ENCODE results near the gene NOP14. TPM values are rescaled to one million over a fixed set of nuclear protein-coding genes. Genes with fewer than 3 reads are reported as not detected.
"Not testable (repeated sequence)": the region's sequence is repeated elsewhere in the genome, so short reads cannot be mapped to it uniquely, and the experiment has no call there.

Gene NOP14
- total and polyA plus RNA-seq, 2 experiments from 2014 or later: 15.9 to 20.5 TPM

DNA sequence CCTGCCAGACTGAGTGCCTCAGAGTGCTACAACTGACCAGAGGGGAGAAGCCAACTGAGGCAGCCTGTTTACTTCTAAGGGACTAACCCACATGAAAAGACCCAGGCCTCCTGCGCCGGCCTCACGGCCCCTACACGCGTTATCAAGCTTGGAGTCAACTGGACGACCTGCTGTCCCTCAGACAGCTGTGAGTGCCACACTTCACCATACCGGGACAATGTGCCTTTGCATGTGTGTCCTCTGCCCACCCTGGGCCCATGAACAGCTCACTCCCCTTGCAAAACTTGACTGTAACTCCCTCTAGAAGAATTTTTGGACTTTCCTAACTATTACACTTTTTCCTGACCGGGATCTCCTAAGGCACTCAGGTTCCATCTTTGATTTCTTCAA, 1.8 kb downstream of the NOP14 start:
- H3K4me2 ChIP-seq (ENCODE audit: unreplicated experiment): peak overlapping the region; percentile 96
- TF ChIP-seq EZH2phosphoT487 (IDR thresholded peaks at IDR 0.05; ENCODE audit: insufficient read depth, low read depth): no peak
- H3F3A ChIP-seq (ENCODE audit: insufficient read depth): peaks cover 27% of the 10 kb centered on the region; the same call in 1 of the 2 replicates
- in situ Hi-C loops (cut with MboI): no loop called here
- H4K20me1 ChIP-seq (ENCODE audit: insufficient read depth): peaks cover 4% of the 10 kb centered on the region; the same call in 1 of the 2 replicates
- no peak overlapping the region for H3K27ac ChIP-seq
- H3K4me3 ChIP-seq: peak overlapping the region; percentile 99
- no peak overlapping the region for H2AFZ ChIP-seq
- H3K4me1 ChIP-seq (ENCODE audit: insufficient read depth): peaks cover 27% of the 10 kb centered on the region
- no peaks in the 10 kb centered on the region for H3K9me2 ChIP-seq (ENCODE audit: insufficient read depth)
- H3K36me3 ChIP-seq (ENCODE audit: low read depth): peaks cover 12% of the 10 kb centered on the region
- H3K79me2 ChIP-seq (ENCODE audit: insufficient read depth): peaks cover 80% of the 10 kb centered on the region
- 69 to 79% methylated on average over 7 to 8 of the region's 8 CpGs for WGBS, 2 experiments (ENCODE audit: low coverage in 1 of 2, low lambda C conversion rate in 2 of 2, missing lambda C conversion rate in 2 of 2)
- H3K9ac ChIP-seq: peak overlapping the region; percentile 95
- no peaks in the 10 kb centered on the region for H3K9me3 ChIP-seq (ENCODE audit: low read depth)
- DNase-seq: peak; percentile 27
- H3K27me3 ChIP-seq (replicated peaks; ENCODE audit: insufficient read depth): no peaks in the 10 kb centered on the region

GRCh38 chr4:2960450-2960849, 2.8 kb downstream of the NOP14 start:
- in situ Hi-C loops (cut with MboI); H3K9me2 ChIP-seq (ENCODE audit: insufficient read depth): not testable (repeated sequence)
- peaks cover 88% of the 10 kb centered on the region for H3K79me2 ChIP-seq (ENCODE audit: insufficient read depth)

DNA sequence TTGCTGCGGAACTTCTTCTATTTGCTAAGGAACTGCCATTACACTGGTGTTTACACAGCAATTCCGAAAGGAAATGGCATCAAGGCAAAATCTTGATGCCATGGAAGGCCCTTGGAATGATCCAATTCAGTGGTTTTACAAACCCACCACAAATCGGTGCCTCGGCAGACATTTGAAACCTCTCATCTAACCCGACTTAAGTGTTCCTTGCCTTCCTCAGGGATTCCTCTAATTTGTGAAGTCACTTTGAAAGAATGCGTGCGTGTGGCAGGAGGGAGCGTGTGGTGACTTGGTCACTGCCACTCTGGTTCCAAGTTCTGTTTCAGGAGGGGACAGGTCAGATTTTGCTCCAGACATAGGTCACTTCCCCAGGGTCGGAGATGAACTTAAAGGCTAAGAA, 4.8 kb downstream of the NOP14 start:
- peaks cover 22% of the 10 kb centered on the region for H3K4me1 ChIP-seq (ENCODE audit: insufficient read depth)
- peak; percentile 53 for DNase-seq
- H3K79me2 ChIP-seq (ENCODE audit: insufficient read depth): peaks cover 81% of the 10 kb centered on the region
- H3K27ac ChIP-seq: peak overlapping the region; percentile 56
- no peaks in the 10 kb centered on the region for H3K27me3 ChIP-seq (replicated peaks; ENCODE audit: insufficient read depth)
- H3K9ac ChIP-seq: 0 out of 2 replicates have a peak overlapping the region, but pooled peaks have one; percentile 15
- no peaks in the 10 kb centered on the region for H3K9me2 ChIP-seq (ENCODE audit: insufficient read depth)
- 54 to 56% methylated on average over 9 of the region's 9 CpGs for WGBS, 2 experiments (ENCODE audit: low coverage in 1 of 2, low lambda C conversion rate in 2 of 2, missing lambda C conversion rate in 2 of 2)
- no peak overlapping the region for H2AFZ ChIP-seq
- in situ Hi-C loops (cut with MboI): no loop called here
- H3F3A ChIP-seq (ENCODE audit: insufficient read depth): peaks cover 37% of the 10 kb centered on the region
- H4K20me1 ChIP-seq (ENCODE audit: insufficient read depth): peaks cover 4% of the 10 kb centered on the region; the same call in 1 of the 2 replicates
- H3K9me3 ChIP-seq (ENCODE audit: low read depth): no peaks in the 10 kb centered on the region
- peak overlapping the region; percentile 19 for H3K4me2 ChIP-seq (ENCODE audit: unreplicated experiment)
- TF ChIP-seq EZH2phosphoT487 (IDR thresholded peaks at IDR 0.05; ENCODE audit: insufficient read depth, low read depth) (no peak), EZH2 (IDR thresholded peaks at IDR 0.05; ENCODE audit: insufficient read depth, poor library complexity, severe bottlenecking) (no peak)
- H3K36me3 ChIP-seq (ENCODE audit: low read depth): peaks cover 32% of the 10 kb centered on the region
- no peak overlapping the region; the same call in 1 of the 2 replicates for H3K4me3 ChIP-seq

More at GRCh38 chr4:2960450-2960849, 2.8 kb downstream of the NOP14 start:
- H2AFZ ChIP-seq; H3K9me3 ChIP-seq (ENCODE audit: low read depth); H3K9ac ChIP-seq; DNase-seq; H3K4me2 ChIP-seq (ENCODE audit: unreplicated experiment); H4K20me1 ChIP-seq (ENCODE audit: insufficient read depth); H3K27me3 ChIP-seq (replicated peaks; ENCODE audit: insufficient read depth); H3K27ac ChIP-seq; H3K4me3 ChIP-seq: not testable (repeated sequence)
- H3K36me3 ChIP-seq (ENCODE audit: low read depth): peaks cover 21% of the 10 kb centered on the region
- WGBS, 2 experiments (ENCODE audit: low coverage in 1 of 2, low lambda C conversion rate in 2 of 2, missing lambda C conversion rate in 2 of 2): 91 to 92% methylated on average over 4 of the region's 4 CpGs
- H3F3A ChIP-seq (ENCODE audit: insufficient read depth): peaks cover 36% of the 10 kb centered on the region
- peaks cover 27% of the 10 kb centered on the region for H3K4me1 ChIP-seq (ENCODE audit: insufficient read depth)

DNA sequence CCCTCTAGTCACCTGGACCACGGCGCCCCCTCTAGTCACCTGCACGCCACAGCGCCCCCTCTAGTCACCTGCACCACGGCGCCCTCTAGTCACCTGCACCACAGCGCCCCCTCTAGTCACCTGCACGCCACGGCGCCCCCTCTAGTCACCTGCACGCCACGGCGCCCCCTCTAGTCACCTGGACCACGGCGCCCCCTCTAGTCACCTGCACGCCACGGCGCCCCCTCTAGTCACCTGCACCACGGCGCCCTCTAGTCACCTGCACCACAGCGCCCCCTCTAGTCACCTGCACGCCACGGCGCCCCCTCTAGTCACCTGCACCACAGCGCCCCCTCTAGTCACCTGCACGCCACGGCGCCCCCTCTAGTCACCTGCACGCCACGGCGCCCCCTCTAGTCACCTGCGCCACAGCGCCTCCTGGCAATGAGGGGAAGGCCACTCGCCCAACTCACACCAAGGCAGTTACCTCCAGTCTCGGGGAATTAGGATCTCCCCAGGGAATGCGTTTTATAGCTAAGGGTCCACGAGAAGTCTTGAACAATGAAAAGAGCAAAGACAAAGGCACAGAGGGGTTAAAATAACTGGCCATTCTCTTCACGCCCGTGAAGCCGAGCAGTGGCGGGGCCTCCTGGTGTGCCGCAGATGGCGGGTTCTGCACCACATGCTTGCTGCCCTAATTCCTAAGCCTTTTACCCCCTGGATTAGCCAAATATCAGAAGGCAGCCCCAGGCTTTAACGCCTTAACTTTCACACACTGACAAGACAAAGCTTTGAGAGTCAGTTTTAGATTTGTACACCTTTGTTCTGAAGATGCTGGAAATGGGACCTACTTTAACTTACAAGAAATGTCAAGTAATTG, 7.8 kb downstream of the NOP14 start:
- not testable (repeated sequence) for H2AFZ ChIP-seq

More for the DNA sequence above, 7.8 kb downstream of the NOP14 start:
- WGBS, 2 experiments (ENCODE audit: low coverage in 1 of 2, low lambda C conversion rate in 2 of 2, missing lambda C conversion rate in 2 of 2): 92 to 94% methylated on average over 19 to 44 of the region's 44 CpGs
- DNase-seq; H3K9me2 ChIP-seq (ENCODE audit: insufficient read depth); H3K27me3 ChIP-seq (replicated peaks; ENCODE audit: insufficient read depth); H4K20me1 ChIP-seq (ENCODE audit: insufficient read depth); in situ Hi-C loops (cut with MboI); H3K4me1 ChIP-seq (ENCODE audit: insufficient read depth); H3K4me3 ChIP-seq; H3K9me3 ChIP-seq (ENCODE audit: low read depth); H3K4me2 ChIP-seq (ENCODE audit: unreplicated experiment); H3K9ac ChIP-seq; H3K27ac ChIP-seq: not testable (repeated sequence)
- Histone ChIP-seq H3K79me2 (ENCODE audit: insufficient read depth) (peaks cover 59% of the 10 kb centered on the region), H3K36me3 (ENCODE audit: low read depth) (peaks cover 61% of the 10 kb centered on the region), H3F3A (ENCODE audit: insufficient read depth) (peaks cover 29% of the 10 kb centered on the region)
